Keratinocyte (primary cell): ENCODE results near the gene TRIM59. TPM values are rescaled to one million over a fixed set of nuclear protein-coding genes. Genes with fewer than 3 reads are reported as not detected.

Experiments used
- DNase-seq: peaks from one replicate; pipeline ENCODE4 v3.0.0-alpha.2; 2011; ENCODE audit warnings: low read depth, missing footprints, low spot score
- FAIRE-seq: peaks from 2 replicates; lab custom pipeline; 2011; peaks lifted over from hg19 to GRCh38; lab: Jason Lieb, UNC
- H2AFZ ChIP-seq: 2 replicates; pipeline ENCODE4 v1.6.0; 2012; ENCODE audit warnings: low read length, control low read depth, inconsistent platforms; ENCODE audit not compliant: control insufficient read depth
- H3K27ac ChIP-seq: 2 replicates; pipeline ENCODE4 v1.5.1; 2011; ENCODE audit warnings: low read length; ENCODE audit not compliant: control insufficient read depth, insufficient read depth
- H3K27me3 ChIP-seq: 3 replicates; pipeline ENCODE4 v1.6.0; 2011; ENCODE audit warnings: low read length; ENCODE audit not compliant: control insufficient read depth, insufficient read depth; ENCODE audit errors: extremely low read depth
- H3K36me3 ChIP-seq, 2 experiments: 2 replicates in 1 of 2; 3 replicates in 1 of 2; pipeline ENCODE4 v1.5.1; 2011; ENCODE audit warnings: low read length in 2 of 2, mild to moderate bottlenecking in 1 of 2; ENCODE audit not compliant: control insufficient read depth in 2 of 2, insufficient read depth in 2 of 2; ENCODE audit errors: extremely low read depth in 1 of 2
- H3K4me1 ChIP-seq: 3 replicates; pipeline ENCODE4 v1.5.1; 2011; ENCODE audit warnings: low read length; ENCODE audit not compliant: control insufficient read depth, insufficient read depth; ENCODE audit errors: extremely low read depth
- H3K4me2 ChIP-seq: 3 replicates; pipeline ENCODE4 v1.6.0; 2011; ENCODE audit warnings: low read depth, low read length; ENCODE audit not compliant: control insufficient read depth, insufficient read depth; ENCODE audit errors: extremely low read depth
- H3K4me3 ChIP-seq, 3 experiments: fragments of 200-600 bp in 1 of 3; sonication (generic) in 1 of 3; 2 replicates in 2 of 3; 3 replicates in 1 of 3; pipeline ENCODE4 v1.5.1; 2011 to 2016; ENCODE audit warnings: low read length in 3 of 3, mild to moderate bottlenecking in 3 of 3, control low read depth in 2 of 3, inconsistent platforms in 1 of 3, low read depth in 1 of 3, mixed read lengths in 1 of 3, mixed run types in 1 of 3, moderate library complexity in 1 of 3; ENCODE audit not compliant: control insufficient read depth in 2 of 3, insufficient read depth in 2 of 3; ENCODE audit errors: extremely low read depth in 1 of 3
- H3K79me2 ChIP-seq: 2 replicates; pipeline ENCODE4 v1.6.0; 2012; ENCODE audit warnings: low read length; ENCODE audit not compliant: control insufficient read depth, insufficient read depth
- H3K9ac ChIP-seq: 3 replicates; pipeline ENCODE4 v1.6.0; 2011; ENCODE audit warnings: low read length; ENCODE audit not compliant: control insufficient read depth, insufficient read depth; ENCODE audit errors: extremely low read depth
- H3K9me1 ChIP-seq: 3 replicates; pipeline ENCODE4 v1.6.0; 2011; ENCODE audit warnings: low read length; ENCODE audit not compliant: control insufficient read depth, insufficient read depth; ENCODE audit errors: extremely low read depth
- H3K9me3 ChIP-seq: 2 replicates; pipeline ENCODE4 v1.5.1; 2012; ENCODE audit warnings: low read depth, low read length; ENCODE audit not compliant: control insufficient read depth
- H4K20me1 ChIP-seq: 3 replicates; pipeline ENCODE4 v1.6.0; 2011; ENCODE audit warnings: low read length; ENCODE audit not compliant: control insufficient read depth, insufficient read depth; ENCODE audit errors: extremely low read depth
- CTCF ChIP-seq, 3 experiments: IDR thresholded peaks in 1 of 3; conservative IDR thresholded peaks in 1 of 3; optimal IDR thresholded peaks in 1 of 3; 2 replicates in 2 of 3; 3 replicates in 1 of 3; pipeline versions ENCODE3 to v1.5.1; 2011; ENCODE audit warnings: low read length in 3 of 3, mild to moderate bottlenecking in 3 of 3, moderate library complexity in 2 of 3, control low read depth in 1 of 3, inconsistent platforms in 1 of 3; ENCODE audit not compliant: insufficient read depth in 2 of 3; ENCODE audit errors: extremely low read depth in 1 of 3
- EZH2 ChIP-seq: IDR thresholded peaks from one replicate; pipeline ENCODE4 v1.6.1; 2012; ENCODE audit warnings: inconsistent platforms, mild to moderate bottlenecking, low read length, moderate library complexity
- dilution Hi-C: fragments of 300-500 bp; cut with MboI; formaldehyde crosslinking; loops from one replicate; pipeline ENCODE4 v1.7.0; 2020; ENCODE audit warnings: low sequenced_read_pairs; ENCODE audit not compliant: extremely low pct_ligation_motif_present
- polyA plus RNA-seq, 5 experiments: library from polyadenylated mRNA; depleted of rRNA in 3 of 5; stranded (reverse) in 3 of 5; stranded (forward) in 1 of 5; unstranded in 1 of 5; fragments of >200 nt; gene quantifications; 1 replicate in 1 of 5; 2 replicates in 3 of 5; 3 replicates in 1 of 5; pipeline versions ENCODE4 v1.2.1 to v1.2.3, GENCODE V29; 2011 to 2012; ENCODE audit warnings: missing spikeins in 2 of 5, low read depth in 1 of 5, low replicate concordance in 1 of 5
- small RNA-seq, 3 experiments: library from RNA; depleted of rRNA; stranded (forward); fragments of <200 nt; gene quantifications; one replicate each; pipeline ENCODE3, GENCODE V24; 2012; ENCODE audit warnings: low read depth in 3 of 3, low replicate concordance in 1 of 3; ENCODE audit not compliant: insufficient read length in 3 of 3

TRIM59 gene
- polyA plus RNA-seq, 1 donor (not counting 4 experiments of a cell fraction or from before 2014, with no cell fraction given), result 8.0 TPM

- peaks cover 14% of the 10 kb centered on the region for H3K79me2 ChIP-seq
- H3K4me3 ChIP-seq, result no peak overlapping the region
- no peaks in the 10 kb centered on the region for H3K9me1 ChIP-seq
- no peaks in the 10 kb centered on the region for H3K36me3 ChIP-seq
- DNase-seq, result no peak
- H3K4me1 ChIP-seq, result peaks cover 5% of the 10 kb centered on the region
- TF ChIP-seq CTCF (optimal IDR thresholded peaks at IDR 0.05 in 1 of 3, IDR thresholded peaks at IDR 0.05 in 1 of 3, conservative IDR thresholded peaks at IDR 0.05 in 1 of 3; ENCODE audit: extremely low read depth in 1 of 3, insufficient read depth in 2 of 3, low read length in 3 of 3) (no peak), EZH2 (no peak)
- dilution Hi-C loops, result no loop called here
- H3K27ac ChIP-seq, result no peak overlapping the region
- no peaks in the 10 kb centered on the region for H3K9me3 ChIP-seq
- H3K9ac ChIP-seq, result no peak overlapping the region
- H3K27me3 ChIP-seq, result no peaks in the 10 kb centered on the region
- H3K4me2 ChIP-seq, result no peak overlapping the region
- no peaks in the 10 kb centered on the region for H4K20me1 ChIP-seq
- H2AFZ ChIP-seq, result no peak overlapping the region
- FAIRE-seq, result no peak
Measured at GRCh38 chr3:160392798-160393197, 56.8 kb downstream of the TRIM59 start.

GRCh38 chr3:160390565-160391138 lies 58.9 kb downstream of the TRIM59 start:
- no peak overlapping the region for H3K9ac ChIP-seq
- no peak for TF ChIP-seq CTCF (optimal IDR thresholded peaks at IDR 0.05 in 1 of 3, IDR thresholded peaks at IDR 0.05 in 1 of 3, conservative IDR thresholded peaks at IDR 0.05 in 1 of 3; ENCODE audit: extremely low read depth in 1 of 3, insufficient read depth in 2 of 3, low read length in 3 of 3)
- no peak for TF ChIP-seq EZH2
- no peaks in the 10 kb centered on the region for H3K36me3 ChIP-seq
- no peak overlapping the region for H2AFZ ChIP-seq
- no peaks in the 10 kb centered on the region for H3K27me3 ChIP-seq
- peaks cover 5% of the 10 kb centered on the region for H3K79me2 ChIP-seq
- no peak overlapping the region for H3K4me2 ChIP-seq
- H3K9me3 ChIP-seq, result no peaks in the 10 kb centered on the region
- H3K27ac ChIP-seq, result no peak overlapping the region
- peaks cover 5% of the 10 kb centered on the region for H3K4me1 ChIP-seq
- no peaks in the 10 kb centered on the region for H3K9me1 ChIP-seq
- FAIRE-seq (no peak), DNase-seq (no peak)
- no peaks in the 10 kb centered on the region for H4K20me1 ChIP-seq
- dilution Hi-C loops, result no loop called here
- H3K4me3 ChIP-seq, result no peak overlapping the region

Small RNA genes within 50 kb of the gene (small RNA-seq; reads per million reads assigned to genes)
- 575 to 19,489 (median 17,259) reads per million in 3 experiments for gene MIR15B
- gene MIR16-2, result 1.5 to 77.3 (median 59.0) reads per million in 3 experiments
- 0 to 0.25 (median 0) reads per million in 3 experiments for gene RNU7-136P

Other genes with a start within 250 kb of the TRIM59 start
- gene C3orf80, start 224.4 kb downstream of the TRIM59 start, polyA plus RNA-seq, result not detected in 3 replicates
- 11.2 to 23.6 TPM (median 12.3 TPM) in 3 replicates for gene IFT80, start 50.6 kb downstream of the TRIM59 start, polyA plus RNA-seq
- gene SMC4, start 50.1 kb downstream of the TRIM59 start, polyA plus RNA-seq, result 9.1 to 45.2 TPM (median 32.0 TPM) in 3 replicates
- 25.4 to 42.0 TPM (median 34.2 TPM) in 3 replicates for gene KPNA4, start 115.8 kb upstream of the TRIM59 start, polyA plus RNA-seq
- gene ARL14, start 227.4 kb upstream of the TRIM59 start, polyA plus RNA-seq, result 0.76 to 2.4 TPM (median 1.6 TPM) in 3 replicates